Parathyroid adenoma (tissue), 2 donors: ENCODE measurements around the gene SAMD4A.

Experiments
- H2AFZ ChIP-seq: fragments of 300-600 bp; sonication (generic); one replicate; pipeline ENCODE4 v1.7.0; 2017; ENCODE audit warnings: antibody characterized with exemption, mild to moderate bottlenecking
- H3K27ac ChIP-seq: fragments of 300-600 bp; sonication (generic); one replicate; pipeline ENCODE4 v1.7.0; 2017
- H3K27me3 ChIP-seq: fragments of 300-600 bp; sonication (generic); one replicate; pipeline ENCODE4 v1.7.0; 2017; ENCODE audit warnings: low read length; ENCODE audit not compliant: control insufficient read depth, insufficient read depth
- H3K36me3 ChIP-seq: fragments of 300-600 bp; sonication (generic); one replicate; pipeline ENCODE4 v1.7.0; 2017; ENCODE audit warnings: low read length; ENCODE audit not compliant: control insufficient read depth, insufficient read depth
- H3K4me1 ChIP-seq: fragments of 300-600 bp; sonication (generic); one replicate; pipeline ENCODE4 v1.7.0; 2017; ENCODE audit warnings: control low read depth
- H3K4me2 ChIP-seq: fragments of 300-600 bp; sonication (generic); one replicate; pipeline ENCODE4 v1.7.0; 2017; ENCODE audit warnings: low read length
- H3K4me3 ChIP-seq: fragments of 300-600 bp; sonication (generic); one replicate; pipeline ENCODE4 v1.7.0; 2017; ENCODE audit warnings: low read depth, low read length
- H3K79me2 ChIP-seq: fragments of 300-600 bp; sonication (generic); one replicate; pipeline ENCODE4 v1.7.0; 2017; ENCODE audit warnings: control low read depth
- H3K9ac ChIP-seq: fragments of 300-600 bp; sonication (generic); one replicate; pipeline ENCODE4 v1.7.0; 2017; ENCODE audit warnings: mild to moderate bottlenecking
- H3K9me3 ChIP-seq: fragments of 300-600 bp; sonication (generic); one replicate; pipeline ENCODE4 v1.7.0; 2017; ENCODE audit warnings: low read length; ENCODE audit not compliant: control insufficient read depth
- TF ChIP-seq, protein P1 (sequence below): fragments of 300-600 bp; sonication (generic); IDR thresholded peaks from one replicate; pipeline ENCODE4 v1.7.0; 2017; ENCODE audit warnings: antibody characterized with exemption, mild to moderate bottlenecking
- donor health status: primary hyperparathyroidism.

Gene SAMD4A

DNA sequence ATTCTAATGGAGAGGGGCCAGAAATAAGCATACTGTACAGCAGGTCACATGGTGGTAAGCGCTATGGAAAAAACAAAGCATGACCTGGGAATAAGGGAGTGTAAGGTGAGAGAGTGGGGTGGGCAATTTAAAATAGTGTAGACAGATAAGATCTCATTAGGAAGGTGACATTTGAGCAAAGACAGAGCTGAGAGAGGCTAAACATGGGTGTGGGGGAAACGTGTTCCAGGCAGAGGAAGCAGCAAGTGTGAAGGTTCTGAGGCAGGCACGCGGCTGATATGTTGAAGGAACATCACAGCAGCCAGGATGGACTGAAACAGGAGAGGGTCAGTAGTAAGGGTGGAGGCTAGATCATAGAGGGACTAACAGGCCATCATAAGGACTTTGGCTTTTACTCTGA is 126.8 kb downstream of the SAMD4A start:
- TF ChIP-seq, protein P1, sequence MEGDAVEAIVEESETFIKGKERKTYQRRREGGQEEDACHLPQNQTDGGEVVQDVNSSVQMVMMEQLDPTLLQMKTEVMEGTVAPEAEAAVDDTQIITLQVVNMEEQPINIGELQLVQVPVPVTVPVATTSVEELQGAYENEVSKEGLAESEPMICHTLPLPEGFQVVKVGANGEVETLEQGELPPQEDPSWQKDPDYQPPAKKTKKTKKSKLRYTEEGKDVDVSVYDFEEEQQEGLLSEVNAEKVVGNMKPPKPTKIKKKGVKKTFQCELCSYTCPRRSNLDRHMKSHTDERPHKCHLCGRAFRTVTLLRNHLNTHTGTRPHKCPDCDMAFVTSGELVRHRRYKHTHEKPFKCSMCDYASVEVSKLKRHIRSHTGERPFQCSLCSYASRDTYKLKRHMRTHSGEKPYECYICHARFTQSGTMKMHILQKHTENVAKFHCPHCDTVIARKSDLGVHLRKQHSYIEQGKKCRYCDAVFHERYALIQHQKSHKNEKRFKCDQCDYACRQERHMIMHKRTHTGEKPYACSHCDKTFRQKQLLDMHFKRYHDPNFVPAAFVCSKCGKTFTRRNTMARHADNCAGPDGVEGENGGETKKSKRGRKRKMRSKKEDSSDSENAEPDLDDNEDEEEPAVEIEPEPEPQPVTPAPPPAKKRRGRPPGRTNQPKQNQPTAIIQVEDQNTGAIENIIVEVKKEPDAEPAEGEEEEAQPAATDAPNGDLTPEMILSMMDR: no peak
- H3K9ac ChIP-seq: no peak overlapping the region
- H3K9me3 ChIP-seq: no peaks in the 10 kb centered on the region
- no peak overlapping the region for H3K27ac ChIP-seq
- H3K27me3 ChIP-seq: no peaks in the 10 kb centered on the region
- peaks cover 1% of the 10 kb centered on the region for H3K4me1 ChIP-seq
- peaks cover 7% of the 10 kb centered on the region for H3K79me2 ChIP-seq
- H3K4me3 ChIP-seq: no peak overlapping the region
- no peak overlapping the region for H3K4me2 ChIP-seq
- no peak overlapping the region for H2AFZ ChIP-seq
- H3K36me3 ChIP-seq: no peaks in the 10 kb centered on the region

DNA sequence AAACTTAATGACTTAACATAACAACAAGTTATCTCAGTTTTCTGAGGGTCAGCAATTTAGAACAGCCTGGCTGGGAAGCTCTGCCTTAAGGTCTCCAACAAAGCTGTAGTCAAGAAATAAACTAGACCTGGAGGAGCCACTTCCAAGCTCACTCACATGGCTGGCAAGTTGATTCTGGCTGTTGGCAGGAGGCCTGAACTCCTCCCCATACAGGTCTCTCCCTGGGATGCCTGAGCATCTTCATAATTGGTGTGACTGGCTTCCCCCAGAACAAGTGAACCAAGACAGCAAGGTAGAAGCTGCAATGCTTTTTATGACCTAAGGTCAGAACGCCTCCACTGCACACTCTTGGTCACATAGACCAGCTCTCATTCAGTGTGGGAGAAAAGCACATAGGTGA is 128.3 kb downstream of the SAMD4A start:
- no peak overlapping the region for H2AFZ ChIP-seq
- H3K79me2 ChIP-seq: peaks cover 7% of the 10 kb centered on the region
- no peaks in the 10 kb centered on the region for H3K9me3 ChIP-seq
- H3K9ac ChIP-seq: no peak overlapping the region
- H3K4me1 ChIP-seq: peaks cover 5% of the 10 kb centered on the region
- H3K4me2 ChIP-seq: no peak overlapping the region
- no peak overlapping the region for H3K27ac ChIP-seq
- H3K36me3 ChIP-seq: no peaks in the 10 kb centered on the region
- TF ChIP-seq, protein P1: no peak
- no peaks in the 10 kb centered on the region for H3K27me3 ChIP-seq
- H3K4me3 ChIP-seq: no peak overlapping the region

DNA sequence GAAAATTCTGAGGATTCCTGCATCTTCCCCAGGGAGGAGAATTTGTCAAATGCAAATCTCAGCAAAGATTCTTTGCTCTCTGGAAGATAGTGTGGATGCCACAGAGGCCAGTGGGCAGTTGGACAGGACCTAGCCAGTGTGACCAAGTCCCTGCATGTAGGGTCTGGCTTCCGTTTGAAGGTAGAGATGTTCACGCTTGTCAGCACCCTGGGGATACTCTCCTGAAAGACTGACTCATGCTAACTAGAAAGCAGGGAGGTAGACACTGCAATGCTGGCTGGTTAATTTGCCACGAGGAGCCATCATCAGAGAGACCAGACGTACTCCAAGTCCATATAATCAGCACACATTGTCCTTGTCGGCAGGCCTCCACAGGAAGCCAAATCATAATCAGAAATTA is 130.1 kb downstream of the SAMD4A start:
- Histone ChIP-seq H3K4me1 (peaks cover 5% of the 10 kb centered on the region), H3K4me3 (no peak overlapping the region), H3K36me3 (no peaks in the 10 kb centered on the region), H3K4me2 (no peak overlapping the region), H3K27ac (no peak overlapping the region), H2AFZ (no peak overlapping the region), H3K79me2 (peaks cover 5% of the 10 kb centered on the region), H3K9ac (no peak overlapping the region), H3K9me3 (no peaks in the 10 kb centered on the region), H3K27me3 (no peaks in the 10 kb centered on the region)
- TF ChIP-seq, protein P1: no peak

DNA sequence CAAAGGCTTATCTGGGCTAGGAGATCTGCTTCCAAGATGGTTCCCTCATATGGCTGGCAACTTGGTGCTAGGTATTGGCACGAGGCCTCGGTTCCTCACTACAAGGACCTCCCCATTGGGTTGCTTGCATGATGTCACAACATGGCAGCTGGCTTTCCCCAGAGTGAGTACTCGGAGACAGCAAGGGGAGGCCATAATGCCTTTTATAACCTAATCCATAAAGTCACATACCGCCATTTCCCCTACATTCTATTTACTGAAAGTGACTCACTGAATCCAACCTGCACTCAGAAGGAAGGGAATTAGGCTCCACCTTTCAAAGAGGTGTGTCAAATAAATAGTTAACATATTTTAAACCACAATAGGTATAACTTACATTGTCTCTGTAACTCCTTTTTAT is 130.9 kb downstream of the SAMD4A start:
- H3K9ac ChIP-seq: no peak overlapping the region
- H3K27me3 ChIP-seq: no peaks in the 10 kb centered on the region
- no peak overlapping the region for H2AFZ ChIP-seq
- no peak overlapping the region for H3K4me2 ChIP-seq
- TF ChIP-seq, protein P1: no peak
- H3K27ac ChIP-seq: no peak overlapping the region
- H3K79me2 ChIP-seq: no peaks in the 10 kb centered on the region
- H3K36me3 ChIP-seq: no peaks in the 10 kb centered on the region
- H3K9me3 ChIP-seq: no peaks in the 10 kb centered on the region
- H3K4me3 ChIP-seq: no peak overlapping the region
- peaks cover 5% of the 10 kb centered on the region for H3K4me1 ChIP-seq

DNA sequence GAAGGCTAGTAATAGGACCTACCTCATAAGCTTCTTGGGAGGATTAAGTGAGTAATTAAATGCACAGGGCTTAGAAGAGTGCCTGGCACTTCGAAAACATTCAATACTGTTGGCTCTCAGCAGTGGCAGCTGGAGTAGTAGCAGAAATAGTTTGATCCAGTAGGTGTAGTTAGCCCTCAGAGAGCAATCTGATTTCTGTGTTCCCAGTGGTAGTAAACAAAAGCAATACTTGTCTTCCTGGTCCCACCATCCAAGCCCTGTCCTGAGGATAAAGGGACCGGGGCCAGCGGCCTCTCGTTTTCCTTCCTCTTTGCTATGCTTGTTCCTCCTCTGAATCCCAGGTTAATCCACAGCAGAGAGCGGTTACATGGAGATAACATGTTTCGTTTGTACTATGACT is 131.6 kb downstream of the SAMD4A start:
- TF ChIP-seq, protein P1: no peak
- H2AFZ ChIP-seq: no peak overlapping the region
- H3K79me2 ChIP-seq: no peaks in the 10 kb centered on the region
- H3K36me3 ChIP-seq: no peaks in the 10 kb centered on the region
- no peaks in the 10 kb centered on the region for H3K9me3 ChIP-seq
- no peak overlapping the region for H3K4me3 ChIP-seq
- H3K4me2 ChIP-seq: no peak overlapping the region
- no peak overlapping the region for H3K27ac ChIP-seq
- H3K4me1 ChIP-seq: peaks cover 5% of the 10 kb centered on the region
- no peaks in the 10 kb centered on the region for H3K27me3 ChIP-seq
- H3K9ac ChIP-seq: no peak overlapping the region
